GM12878 (cell line): ENCODE data around the gene CFHR5. TPM values are rescaled to one million over a fixed set of nuclear protein-coding genes. Genes with fewer than 3 reads are reported as not detected.

Source experiments
- ATAC-seq: fragments of 200-7000 bp; cut with Tn5 transposase; 3 replicates; pipeline ENCODE4 v1.9.1; 2020; ENCODE audit warnings: mild to moderate bottlenecking, moderate library complexity
- BruUV-seq: library from RNA; stranded (reverse); fragments of 400-500 nt; replicated peaks from 2 replicates; lab custom pipeline; 2021; lab: Mats Ljungman, UMichigan
- CTCF ChIA-PET: fragments of 300-600 bp; sonication (Branson Sonifier 250); formaldehyde crosslinking; extraction: SDS; loops from one replicate; lab custom pipeline; 2021; ENCODE audit warnings: inconsistent platforms; lab: Yijun Ruan, JAX
- POLR2A ChIA-PET: fragments of 350-600 bp; formaldehyde crosslinking; extraction: SDS; loops from one replicate; lab custom pipeline; 2021; ENCODE audit warnings: inconsistent platforms; lab: Charles Lee
- RAD21 ChIA-PET: fragments of 300-600 bp; sonication (Branson Sonifier 250); formaldehyde crosslinking; loops from one replicate; lab custom pipeline; 2023; ENCODE audit warnings: antibody characterized with exemption; ENCODE audit not compliant: unreplicated experiment; lab: Charles Lee
- SMC1A ChIA-PET: fragments of 300-600 bp; sonication (Branson Sonifier 250); formaldehyde crosslinking; loops from one replicate; lab custom pipeline; 2023; ENCODE audit not compliant: unreplicated experiment, uncharacterized antibody; lab: Charles Lee
- DNase-seq: peaks from one replicate; pipeline ENCODE4 v3.0.0-alpha.2; 2011; ENCODE audit warnings: low read depth, low spot score
- FAIRE-seq: peaks from 3 replicates; lab custom pipeline; 2011; peaks lifted over from hg19 to GRCh38; lab: Jason Lieb, UNC
- H2AFZ ChIP-seq: 2 replicates; pipeline ENCODE4 v1.6.0; 2011; ENCODE audit warnings: low read depth, low read length, control low read depth; ENCODE audit not compliant: control insufficient read depth
- H3K27ac ChIP-seq: 2 replicates; pipeline ENCODE4 v1.5.1; 2011; ENCODE audit warnings: control low read depth; ENCODE audit not compliant: control insufficient read depth, insufficient read depth
- H3K27me3 ChIP-seq, 2 experiments: replicated peaks in 1 of 2; 2 replicates each; pipeline versions ENCODE4 v1.6.0 to v1.6.1; 2011; ENCODE audit warnings: low read length in 1 of 2; ENCODE audit not compliant: control insufficient read depth in 2 of 2, insufficient read depth in 2 of 2
- H3K36me3 ChIP-seq, 2 experiments: 2 replicates each; pipeline ENCODE4 v1.5.1; 2011; ENCODE audit warnings: low read length in 1 of 2; ENCODE audit not compliant: control insufficient read depth in 2 of 2, insufficient read depth in 2 of 2
- H3K4me1 ChIP-seq: 2 replicates; pipeline ENCODE4 v1.6.1; 2011; ENCODE audit warnings: mild to moderate bottlenecking, low read length, moderate library complexity, mixed read lengths; ENCODE audit not compliant: control insufficient read depth, insufficient read depth
- H3K4me2 ChIP-seq: 2 replicates; pipeline ENCODE4 v1.6.0; 2011; ENCODE audit warnings: control low read depth; ENCODE audit not compliant: control insufficient read depth, insufficient read depth
- H3K4me3 ChIP-seq: fragments of 200-600 bp; sonication (generic); 2 replicates; pipeline ENCODE4 v1.5.1; 2016
- H3K79me2 ChIP-seq: 2 replicates; pipeline ENCODE4 v1.6.0; 2011; ENCODE audit warnings: low read length; ENCODE audit not compliant: control insufficient read depth, insufficient read depth
- H3K9ac ChIP-seq: 2 replicates; pipeline ENCODE4 v1.8.0; 2011; ENCODE audit warnings: low read length, control low read depth, mixed read lengths; ENCODE audit not compliant: control insufficient read depth, insufficient read depth
- H3K9me3 ChIP-seq: replicated peaks from 3 replicates; pipeline ENCODE4 v1.5.1; 2011; ENCODE audit warnings: mild to moderate bottlenecking, low read length; ENCODE audit not compliant: control insufficient read depth, insufficient read depth
- H4K20me1 ChIP-seq: 2 replicates; pipeline ENCODE4 v1.6.0; 2011; ENCODE audit not compliant: control insufficient read depth, insufficient read depth
- BCL11A ChIP-seq: IDR thresholded peaks from 2 replicates; pipeline ENCODE4 v1.6.1; 2011; ENCODE audit warnings: low read depth, low read length
- CUX1 ChIP-seq: IDR thresholded peaks from 2 replicates; pipeline ENCODE4 v1.6.1; 2012; ENCODE audit warnings: improper control_type of control experiment, low read depth, low read length; ENCODE audit not compliant: insufficient replicate concordance
- KLF5 ChIP-seq: fragments of 450-650 bp; IDR thresholded peaks from 2 replicates; pipeline ENCODE4 v1.6.1; 2014; ENCODE audit warnings: mild to moderate bottlenecking; ENCODE audit not compliant: partially characterized antibody
- MEF2B ChIP-seq: fragments of 450-650 bp; IDR thresholded peaks from 2 replicates; pipeline ENCODE4 v1.6.1; 2018; ENCODE audit warnings: mild to moderate bottlenecking, moderate library complexity; ENCODE audit not compliant: partially characterized antibody, poor library complexity, severe bottlenecking
- MTA3 ChIP-seq: IDR thresholded peaks from 2 replicates; pipeline ENCODE4 v1.6.1; 2012; ENCODE audit warnings: low read length, inconsistent platforms, borderline replicate concordance
- RELB ChIP-seq: fragments of 450-650 bp; IDR thresholded peaks from 2 replicates; pipeline ENCODE4 v1.6.1; 2017; ENCODE audit warnings: low read depth, mild to moderate bottlenecking, moderate library complexity
- SMARCA5 ChIP-seq: fragments of 450-650 bp; IDR thresholded peaks from 2 replicates; pipeline ENCODE4 v1.6.1; 2017; ENCODE audit warnings: mild to moderate bottlenecking
- TCF7 ChIP-seq: IDR thresholded peaks from 2 replicates; pipeline ENCODE4 v1.6.1; 2014; ENCODE audit warnings: antibody characterized with exemption, borderline replicate concordance
- WGBS: methylation state at CpG from one replicate; pipeline ENCODE4 v1.1.6; 2016; ENCODE audit warnings: low lambda C conversion rate; ENCODE audit not compliant: insufficient replicate concordance, insufficient coverage; ENCODE audit errors: missing lambda C conversion rate; 5-methylcytosine and 5-hydroxymethylcytosine counted together
- in situ Hi-C: fragments of 300-500 bp; cut with MboI; formaldehyde crosslinking; loops from 9 replicates; pipeline ENCODE4 v1.14.3; 2018; ENCODE audit warnings: mixed read lengths
- intact Hi-C: fragments of 100-400 bp; cut with micrococcal nuclease; formaldehyde crosslinking; loops from one replicate; pipeline ENCODE4 v1.14.2; 2022; ENCODE audit not compliant: unreplicated experiment
- polyA plus RNA-seq, 11 experiments: library from polyadenylated mRNA; depleted of rRNA in 4 of 11; unstranded in 6 of 11; stranded (reverse) in 5 of 11; fragments of >200 nt; fragmentation: Nextera tagmentation in 4 of 11; fragmentation: Illumina TruSeq in 1 of 11; extraction: Ambion mirVana in 4 of 11; extraction: Trizol in 1 of 11; gene quantifications; 1 replicate in 1 of 11; 2 replicates in 10 of 11; pipeline versions ENCODE4 v1.2.1 to v1.2.3, GENCODE V29; 2011 to 2016; ENCODE audit warnings: inconsistent platforms in 2 of 11, missing spikeins in 2 of 11, low read depth in 1 of 11
- total RNA-seq, 4 experiments: library from RNA; depleted of rRNA in 3 of 4; stranded (reverse); fragments of >200 nt in 3 of 4; fragmentation: Illumina TruSeq in 1 of 4; extraction: Trizol in 1 of 4; gene quantifications; 2 replicates each; pipeline versions ENCODE4 v1.2.1 to v1.2.3, GENCODE V29; 2013 to 2021

CFHR5 gene
- total and polyA plus RNA-seq, 10 of the 15 experiments (the other 5 are each of a cell fraction or from before 2014, with no cell fraction given), result not detected

- H3K9me3 ChIP-seq, result no peaks in the 10 kb centered on the region
- no peak overlapping the region for H3K27ac ChIP-seq
- DNase-seq (no peak), ATAC-seq (no peak), FAIRE-seq (no peak)
- ChIA-PET CTCF (no interaction called here), SMC1A (interaction anchor here (1.0 kb wide), 1 partner anchor 25 kb away, joined by 3 read pairs; no protein-coding TSS in a partner anchor), RAD21 (no interaction called here), POLR2A (no interaction called here)
- no peak overlapping the region for H2AFZ ChIP-seq
- no peak for TF ChIP-seq KLF5
- TF ChIP-seq MTA3, result no peak
- TF ChIP-seq CUX1, result no peak
- TF ChIP-seq TCF7, result no peak
- no peak for TF ChIP-seq SMARCA5
- TF ChIP-seq RELB, result no peak
- TF ChIP-seq MEF2B, result no peak
- TF ChIP-seq BCL11A, result no peak
- intact Hi-C loops (no loop called here), in situ Hi-C loops (no loop called here)
- BruUV-seq, result no TSS peak
- 63% methylated on average over 3 of the region's 3 CpGs for WGBS
- no peaks in the 10 kb centered on the region for H3K4me1 ChIP-seq
- no peak overlapping the region for H3K4me2 ChIP-seq
- H4K20me1 ChIP-seq, result no peaks in the 10 kb centered on the region
- no peaks in the 10 kb centered on the region for H3K27me3 ChIP-seq
- H3K79me2 ChIP-seq, result no peaks in the 10 kb centered on the region
- H3K36me3 ChIP-seq, result no peaks in the 10 kb centered on the region
- H3K9ac ChIP-seq, result no peak overlapping the region
- H3K4me3 ChIP-seq, result no peak overlapping the region
Measured at GRCh38 chr1:197013234-197013633, 35.9 kb downstream of the CFHR5 start.
